ENCODE results near the gene TNFRSF12A.
A peak's percentile ranks its signal among the peaks of the same experiment; 100 is the strongest.

Gene TNFRSF12A

DNA sequence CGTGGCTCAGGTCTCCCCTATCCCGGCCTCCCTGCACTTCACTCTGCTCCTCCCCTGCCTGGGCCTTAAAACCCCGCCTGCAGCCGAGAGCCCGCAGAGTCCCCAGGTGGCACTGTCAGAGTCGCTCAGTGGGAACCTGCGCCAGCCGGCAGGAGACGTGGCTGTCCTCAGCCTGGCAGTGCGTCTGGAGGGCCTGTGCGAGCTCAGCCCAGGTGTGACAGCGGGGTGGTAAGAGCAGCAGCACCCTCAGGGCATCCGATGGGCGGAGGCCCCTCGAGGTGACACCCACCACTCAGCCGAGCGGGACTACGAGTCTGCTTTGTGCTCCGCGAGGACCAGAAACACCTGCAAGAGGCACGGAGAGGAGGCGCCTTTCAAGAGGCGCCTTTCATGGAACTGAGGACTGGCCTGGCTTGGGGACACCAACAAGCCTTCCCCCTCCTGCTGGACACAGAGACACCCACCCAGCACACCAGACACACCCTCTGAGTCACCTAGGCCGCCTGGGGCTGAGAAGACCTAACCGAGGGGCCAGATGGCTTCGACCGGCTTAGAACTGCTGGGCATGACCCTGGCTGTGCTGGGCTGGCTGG lies 7.2 kb upstream of the TNFRSF12A start, which contains the start of gene CLDN9:
CLDN9 (plus strand) TSS at position 96 of the 593 bp plus-strand sequence; CDS start at position 536, 440 bp downstream.
- FAIRE-seq: no peak

DNA sequence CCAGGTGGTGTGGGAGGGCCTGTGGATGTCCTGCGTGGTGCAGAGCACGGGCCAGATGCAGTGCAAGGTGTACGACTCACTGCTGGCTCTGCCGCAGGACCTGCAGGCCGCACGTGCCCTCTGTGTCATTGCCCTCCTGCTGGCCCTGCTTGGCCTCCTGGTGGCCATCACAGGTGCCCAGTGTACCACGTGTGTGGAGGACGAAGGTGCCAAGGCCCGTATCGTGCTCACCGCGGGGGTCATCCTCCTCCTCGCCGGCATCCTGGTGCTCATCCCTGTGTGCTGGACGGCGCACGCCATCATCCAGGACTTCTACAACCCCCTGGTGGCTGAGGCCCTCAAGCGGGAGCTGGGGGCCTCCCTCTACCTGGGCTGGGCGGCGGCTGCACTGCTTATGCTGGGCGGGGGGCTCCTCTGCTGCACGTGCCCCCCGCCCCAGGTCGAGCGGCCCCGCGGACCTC lies 6.6 kb upstream of the TNFRSF12A start:
- FAIRE-seq: no peak

DNA sequence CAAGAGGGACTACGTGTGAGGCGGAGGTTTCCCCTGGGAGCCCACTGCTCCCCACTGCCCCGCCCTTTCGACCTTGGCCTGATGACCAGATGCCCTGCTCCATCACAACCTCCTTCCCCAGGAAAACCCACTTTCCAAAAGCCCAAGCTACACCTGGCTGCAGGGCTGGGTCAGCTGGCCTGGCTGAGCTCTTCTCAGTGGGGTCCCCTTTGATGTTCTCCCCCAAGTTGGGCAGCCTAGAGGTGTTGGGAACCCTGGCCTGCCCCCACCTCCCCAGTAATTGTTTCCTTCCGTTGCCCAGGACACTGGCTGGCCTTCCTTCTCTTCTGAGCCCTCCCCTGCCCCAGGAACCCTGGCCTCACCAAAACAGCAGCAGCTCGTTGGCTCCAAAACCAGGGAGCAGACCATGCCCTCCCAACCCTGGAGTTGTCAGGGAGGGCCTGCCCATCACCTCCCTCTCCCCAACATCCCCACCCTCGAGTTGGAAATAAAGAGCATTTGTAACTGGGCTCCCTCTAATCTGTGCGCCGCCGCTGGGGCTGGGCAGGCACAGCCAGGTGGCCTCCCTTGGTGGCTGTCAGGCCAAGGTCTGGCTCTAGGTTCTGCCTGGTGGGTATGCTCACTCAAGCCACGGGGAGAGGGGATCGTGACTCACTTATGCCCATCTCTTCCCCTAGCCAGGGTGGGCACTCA lies 6.0 kb upstream of the TNFRSF12A start:
- no peak for FAIRE-seq

DNA sequence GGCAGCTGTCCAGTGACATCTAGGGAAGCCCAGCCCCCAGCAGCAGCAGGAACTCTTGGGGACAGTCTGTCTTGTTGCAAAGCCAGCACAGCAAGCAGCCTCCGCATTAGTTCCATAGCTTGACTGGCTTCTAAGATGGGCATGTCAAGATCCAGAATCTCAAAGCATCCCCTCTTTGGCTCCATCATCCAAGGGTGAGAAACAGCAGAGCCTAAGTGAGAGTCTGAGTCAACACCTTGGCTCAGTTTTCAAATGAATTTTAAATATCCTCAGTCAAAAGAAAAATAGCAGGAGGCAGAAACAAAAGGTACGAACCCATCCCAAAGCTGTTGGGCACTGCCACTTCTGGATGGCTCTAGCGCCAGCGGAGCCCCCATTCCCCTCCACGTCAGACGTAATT lies 5.2 kb upstream of the TNFRSF12A start:
- FAIRE-seq: peak; percentile 77

DNA sequence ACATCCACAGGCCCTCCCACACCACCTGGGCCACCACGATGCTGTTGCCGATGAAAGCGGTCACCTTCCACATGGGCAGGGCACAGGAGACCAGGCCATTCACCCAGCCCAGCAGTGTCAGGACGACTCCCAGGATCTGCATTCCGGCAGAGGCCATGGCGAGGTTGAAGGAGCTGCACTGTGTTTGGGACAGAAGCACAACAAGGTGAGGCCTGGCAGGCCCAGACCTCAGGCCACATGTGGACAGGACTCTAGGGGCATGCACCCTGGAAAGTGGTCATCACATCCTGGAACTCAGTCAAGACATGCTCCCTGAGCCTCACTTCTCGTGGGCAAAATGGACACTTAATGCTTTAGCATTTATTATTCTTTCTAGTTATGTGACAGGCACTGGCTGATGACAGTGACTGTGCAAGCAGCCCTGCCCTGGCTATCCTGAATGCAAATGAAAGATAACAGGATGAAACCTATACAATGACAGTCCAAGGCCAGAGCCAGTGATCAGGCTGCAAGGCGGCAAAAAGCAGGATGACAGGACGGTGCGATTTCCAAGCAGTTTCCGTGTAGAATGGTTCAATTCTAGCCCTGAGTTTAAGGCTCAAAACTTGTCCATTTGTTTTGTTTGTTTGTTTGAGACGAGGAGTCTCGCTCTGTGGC lies 4.2 kb upstream of the TNFRSF12A start:
- no peak for FAIRE-seq

DNA sequence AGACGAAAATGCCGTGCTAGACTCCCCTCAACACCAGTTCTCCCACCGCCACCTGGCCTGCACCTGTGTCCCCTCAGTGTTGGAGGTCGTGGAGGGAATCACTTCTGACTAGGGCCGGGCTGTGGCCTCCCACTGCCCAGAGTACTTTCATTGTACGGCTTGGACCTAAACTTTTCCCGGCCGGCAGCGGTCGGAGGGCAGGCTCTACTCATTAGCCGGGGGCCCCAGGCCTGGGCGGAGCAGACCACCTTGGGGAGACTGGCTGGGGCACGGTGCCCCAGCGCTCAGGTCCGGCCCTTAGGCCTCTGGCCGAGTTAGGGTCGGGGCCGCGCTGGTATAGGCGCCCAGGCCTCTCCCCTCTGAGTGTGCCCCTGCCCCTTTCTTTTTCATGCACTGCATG lies 2.8 kb upstream of the TNFRSF12A start:
- no peak for FAIRE-seq

DNA sequence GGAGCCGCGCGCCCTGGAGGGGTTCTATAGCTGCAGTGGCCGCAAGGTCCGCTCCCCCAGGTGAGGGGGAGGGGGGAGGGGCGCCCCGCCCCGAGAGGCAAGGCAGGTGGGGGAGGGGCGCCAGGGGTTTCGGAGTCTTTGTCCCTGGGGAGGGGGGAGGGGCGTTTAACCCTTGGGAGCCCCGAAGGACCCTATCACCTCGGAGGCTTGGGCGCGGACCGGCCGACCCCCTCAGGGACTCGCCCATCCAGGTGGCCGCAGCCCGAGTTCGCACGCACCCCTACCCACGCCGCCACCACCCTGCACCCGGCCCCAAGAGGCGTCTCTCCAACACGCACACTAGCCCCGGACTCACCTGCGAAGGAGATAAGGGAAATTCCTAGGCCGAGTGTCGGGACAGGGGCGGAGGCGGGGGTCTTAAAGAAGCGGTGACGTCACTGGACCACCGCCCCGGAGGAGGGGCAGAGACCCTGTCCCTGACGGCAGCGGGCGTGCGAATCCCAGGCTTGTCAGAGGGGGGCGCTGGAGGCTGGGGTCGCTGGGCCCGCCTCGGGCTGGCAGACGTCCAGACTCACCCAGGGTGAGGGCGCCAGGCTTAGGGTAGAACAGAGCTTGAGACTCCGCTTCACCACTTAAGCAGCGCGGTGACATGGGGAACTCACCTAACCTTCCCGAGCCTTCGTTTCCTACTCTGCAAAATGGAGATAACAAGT lies 2.2 kb upstream of the TNFRSF12A start, which contains the start of gene CLDN6:
CLDN6 (minus strand) TSS at position 390 of the 713 bp plus-strand sequence. CDS start 2,162 bp downstream, outside the sequence.
- FAIRE-seq: no peak

DNA sequence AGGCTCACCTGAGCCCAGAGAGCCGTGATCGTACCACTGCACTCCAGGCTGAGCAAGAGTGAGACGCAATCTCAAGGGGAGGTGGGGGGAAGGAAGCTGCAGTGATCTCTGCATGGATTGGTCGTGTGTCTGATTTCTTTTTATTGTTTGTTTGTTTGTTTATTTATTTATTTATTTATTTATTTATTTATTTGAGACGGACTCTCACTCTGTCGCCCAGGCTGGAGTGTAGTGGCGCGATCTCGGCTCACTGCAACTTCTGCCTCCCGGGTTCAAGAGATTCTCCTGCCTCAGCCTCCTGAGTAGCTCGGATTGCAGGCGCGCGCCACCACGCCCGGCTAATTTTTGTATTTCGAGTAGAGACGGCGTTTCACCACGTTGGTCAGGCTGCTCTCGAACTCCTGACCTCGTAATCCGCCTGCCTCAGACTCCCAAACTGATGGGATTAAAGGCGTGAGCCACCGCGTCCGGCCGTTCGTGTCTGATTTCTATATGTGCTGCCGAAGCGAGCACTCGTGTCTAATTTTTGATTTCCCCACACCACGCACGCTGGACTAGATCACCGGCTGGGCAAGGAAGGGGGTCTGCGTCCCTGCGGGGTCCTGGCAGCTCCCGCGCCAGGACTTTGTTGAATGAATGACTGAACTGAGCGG lies 448 bp upstream of the TNFRSF12A start:
- FAIRE-seq: no peak

DNA sequence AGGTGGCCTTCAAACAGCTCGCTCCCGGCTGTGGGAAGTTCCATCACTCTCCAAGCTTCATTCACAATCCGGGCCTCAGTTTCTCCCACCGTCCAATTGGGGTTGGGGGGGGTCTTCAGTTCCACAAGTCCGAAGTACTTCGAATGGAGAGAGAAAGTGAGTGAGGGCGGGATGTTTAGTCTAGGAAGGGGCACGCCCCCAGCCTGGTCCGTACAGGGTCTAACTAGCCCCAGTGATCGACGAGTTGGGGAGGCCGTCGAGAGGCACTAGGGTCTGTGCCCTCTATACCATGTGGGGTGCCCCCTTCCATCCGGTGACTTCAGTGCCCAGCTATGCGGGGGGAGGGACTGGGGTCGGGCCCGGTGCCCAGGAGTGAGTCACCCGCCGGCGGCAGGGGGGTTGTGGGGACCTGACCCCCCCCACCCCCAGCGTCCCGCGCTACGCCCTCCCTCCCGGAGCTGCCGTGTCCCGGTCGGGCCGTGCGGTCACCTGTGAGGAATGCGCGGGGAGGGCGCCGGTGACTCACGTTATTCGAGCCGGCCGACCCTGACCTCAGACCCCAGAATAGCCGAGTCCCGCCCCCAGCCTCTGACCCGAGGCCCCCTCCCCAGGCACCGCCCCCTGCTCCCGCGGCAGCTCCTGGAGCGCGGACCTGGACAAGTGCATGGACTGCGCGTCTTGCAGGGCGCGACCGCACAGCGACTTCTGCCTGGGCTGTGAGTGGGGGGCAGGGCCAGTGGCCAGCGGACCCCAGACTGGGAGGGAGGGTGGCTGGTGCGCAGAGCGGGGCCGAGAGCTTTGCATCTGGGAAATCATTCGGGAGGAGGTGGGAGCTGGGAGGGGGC lies 658 bp downstream of the TNFRSF12A start:
- no peak for FAIRE-seq

DNA sequence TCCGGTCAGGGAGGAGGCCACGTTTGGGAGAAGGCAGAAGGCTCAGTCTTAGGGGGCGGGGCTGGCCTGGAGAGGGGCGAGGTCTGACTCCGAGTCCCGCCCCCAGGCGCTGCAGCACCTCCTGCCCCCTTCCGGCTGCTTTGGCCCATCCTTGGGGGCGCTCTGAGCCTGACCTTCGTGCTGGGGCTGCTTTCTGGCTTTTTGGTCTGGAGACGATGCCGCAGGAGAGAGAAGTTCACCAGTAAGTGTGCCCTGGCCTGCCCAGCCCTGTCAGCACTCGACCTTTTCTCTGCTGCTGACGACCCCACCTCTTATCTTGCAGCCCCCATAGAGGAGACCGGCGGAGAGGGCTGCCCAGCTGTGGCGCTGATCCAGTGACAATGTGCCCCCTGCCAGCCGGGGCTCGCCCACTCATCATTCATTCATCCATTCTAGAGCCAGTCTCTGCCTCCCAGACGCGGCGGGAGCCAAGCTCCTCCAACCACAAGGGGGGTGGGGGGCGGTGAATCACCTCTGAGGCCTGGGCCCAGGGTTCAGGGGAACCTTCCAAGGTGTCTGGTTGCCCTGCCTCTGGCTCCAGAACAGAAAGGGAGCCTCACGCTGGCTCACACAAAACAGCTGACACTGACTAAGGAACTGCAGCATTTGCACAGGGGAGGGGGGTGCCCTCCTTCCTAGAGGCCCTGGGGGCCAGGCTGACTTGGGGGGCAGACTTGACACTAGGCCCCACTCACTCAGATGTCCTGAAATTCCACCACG lies 1.5 kb downstream of the TNFRSF12A start:
- peak; percentile 94 for FAIRE-seq

DNA sequence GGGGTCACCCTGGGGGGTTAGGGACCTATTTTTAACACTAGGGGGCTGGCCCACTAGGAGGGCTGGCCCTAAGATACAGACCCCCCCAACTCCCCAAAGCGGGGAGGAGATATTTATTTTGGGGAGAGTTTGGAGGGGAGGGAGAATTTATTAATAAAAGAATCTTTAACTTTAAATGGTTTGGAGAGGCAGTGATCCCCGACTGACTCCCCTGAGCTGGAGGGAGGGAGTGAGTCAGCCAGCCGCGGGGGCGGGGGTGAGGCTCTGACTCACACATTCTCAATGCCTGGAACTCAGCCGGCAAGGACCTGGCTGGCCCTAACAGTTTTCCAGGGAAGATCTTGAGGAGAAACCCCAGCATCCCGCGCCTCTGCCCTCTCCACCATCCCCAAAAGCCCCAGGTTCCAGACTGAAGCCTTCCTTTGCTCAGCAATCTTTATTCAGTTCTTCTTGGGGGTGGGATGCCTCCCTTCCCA lies 2.1 kb downstream of the TNFRSF12A start:
- peak; percentile 96 for FAIRE-seq

DNA sequence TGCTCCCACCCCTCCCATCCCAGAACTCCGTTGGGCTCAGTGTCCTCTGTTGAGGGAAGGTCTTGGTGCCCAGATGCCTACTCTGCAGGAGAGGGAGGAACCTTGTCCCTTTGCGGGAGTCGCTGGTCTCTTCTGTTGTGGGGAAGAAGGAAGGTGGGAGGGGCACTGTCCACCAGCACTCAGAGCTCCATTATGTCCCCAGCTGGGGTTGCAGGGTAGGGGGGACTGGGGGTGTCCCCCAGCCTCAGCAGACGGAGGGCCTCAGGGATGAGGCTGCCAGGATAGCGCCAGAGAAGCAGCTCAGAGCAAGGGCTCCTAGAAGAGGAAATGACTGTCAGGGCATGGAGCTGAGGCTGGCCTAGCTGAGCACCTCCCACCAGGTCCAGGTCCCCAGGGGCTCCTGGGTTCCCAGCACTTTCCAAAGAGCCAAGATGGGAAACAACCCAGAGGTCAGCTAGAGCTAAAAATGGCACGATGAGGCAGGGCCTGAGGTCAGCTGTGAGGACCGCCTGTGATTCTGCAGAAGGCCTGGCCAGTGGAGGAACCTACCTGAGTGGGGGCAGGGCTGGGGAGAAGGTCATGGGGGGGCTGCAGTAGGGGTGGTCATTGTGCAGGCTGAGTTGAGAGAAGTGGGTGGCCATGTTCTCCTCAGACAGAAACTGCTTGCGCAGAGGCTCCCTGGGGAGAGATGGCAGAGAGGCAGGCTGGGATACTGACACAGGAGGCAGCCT lies 2.7 kb downstream of the TNFRSF12A start:
- no peak for FAIRE-seq

DNA sequence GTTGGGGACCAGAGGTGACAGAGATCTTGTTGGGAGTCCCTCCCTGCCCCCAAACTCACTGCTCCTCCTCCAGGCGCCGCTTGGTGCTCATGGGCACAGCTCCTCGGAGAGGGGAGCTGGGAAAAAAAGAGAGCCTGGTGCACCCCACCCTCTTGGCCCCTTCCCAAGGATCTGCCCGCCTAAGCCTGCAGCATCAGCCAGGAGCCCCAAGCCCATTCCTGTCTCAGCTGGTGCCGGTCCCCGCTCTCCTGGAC lies 3.2 kb downstream of the TNFRSF12A start:
- FAIRE-seq: no peak

DNA sequence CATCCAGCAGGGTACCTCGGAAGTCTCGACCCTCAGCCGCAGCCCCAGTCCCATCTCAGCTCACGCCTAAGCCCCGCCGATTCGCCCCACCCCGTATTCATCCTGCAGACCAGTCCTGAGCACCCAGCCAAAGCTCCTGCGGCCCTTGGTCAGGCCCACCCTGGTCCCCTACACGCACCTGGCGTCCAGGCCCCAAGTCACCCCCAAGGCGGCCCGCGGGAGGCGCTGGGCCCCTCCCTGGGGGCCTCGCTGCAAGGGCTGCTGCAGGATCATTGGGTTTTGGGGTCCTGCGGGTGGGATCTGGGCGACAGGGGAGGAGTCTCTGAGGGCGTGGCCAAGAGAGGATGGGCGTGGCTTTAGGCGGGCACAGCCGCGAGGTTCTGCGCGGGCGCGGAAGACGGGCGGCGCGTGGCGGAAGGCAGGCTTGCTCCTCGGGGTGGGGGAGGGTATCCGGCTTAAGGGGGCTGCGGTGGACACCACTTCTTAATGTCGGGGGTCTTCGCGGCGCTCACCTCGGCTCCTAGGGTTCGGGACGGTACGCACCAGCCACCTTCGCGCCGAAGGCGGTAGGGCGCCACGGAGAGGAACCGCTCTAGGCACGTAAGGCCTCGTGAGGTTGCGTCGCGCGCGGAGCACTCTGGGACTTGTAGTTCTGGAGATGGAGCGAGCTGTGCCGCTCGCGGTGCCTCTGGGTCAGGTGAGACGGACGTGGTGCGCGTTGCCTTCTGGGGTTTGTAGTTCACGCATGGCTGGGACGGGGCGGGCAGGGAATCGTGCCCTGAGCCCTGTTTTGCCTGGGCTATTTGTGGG lies 3.7 kb downstream of the TNFRSF12A start, which contains the start of the genes HCFC1R1 and THOC6:
HCFC1R1 (minus strand) TSS at position 274 of the 810 bp plus-strand sequence; CDS start at position 273, 1 bp downstream.
THOC6 (plus strand) TSS at position 367 of the 810 bp plus-strand sequence; CDS start at position 659, 292 bp downstream.
- FAIRE-seq: peak; percentile 95

DNA sequence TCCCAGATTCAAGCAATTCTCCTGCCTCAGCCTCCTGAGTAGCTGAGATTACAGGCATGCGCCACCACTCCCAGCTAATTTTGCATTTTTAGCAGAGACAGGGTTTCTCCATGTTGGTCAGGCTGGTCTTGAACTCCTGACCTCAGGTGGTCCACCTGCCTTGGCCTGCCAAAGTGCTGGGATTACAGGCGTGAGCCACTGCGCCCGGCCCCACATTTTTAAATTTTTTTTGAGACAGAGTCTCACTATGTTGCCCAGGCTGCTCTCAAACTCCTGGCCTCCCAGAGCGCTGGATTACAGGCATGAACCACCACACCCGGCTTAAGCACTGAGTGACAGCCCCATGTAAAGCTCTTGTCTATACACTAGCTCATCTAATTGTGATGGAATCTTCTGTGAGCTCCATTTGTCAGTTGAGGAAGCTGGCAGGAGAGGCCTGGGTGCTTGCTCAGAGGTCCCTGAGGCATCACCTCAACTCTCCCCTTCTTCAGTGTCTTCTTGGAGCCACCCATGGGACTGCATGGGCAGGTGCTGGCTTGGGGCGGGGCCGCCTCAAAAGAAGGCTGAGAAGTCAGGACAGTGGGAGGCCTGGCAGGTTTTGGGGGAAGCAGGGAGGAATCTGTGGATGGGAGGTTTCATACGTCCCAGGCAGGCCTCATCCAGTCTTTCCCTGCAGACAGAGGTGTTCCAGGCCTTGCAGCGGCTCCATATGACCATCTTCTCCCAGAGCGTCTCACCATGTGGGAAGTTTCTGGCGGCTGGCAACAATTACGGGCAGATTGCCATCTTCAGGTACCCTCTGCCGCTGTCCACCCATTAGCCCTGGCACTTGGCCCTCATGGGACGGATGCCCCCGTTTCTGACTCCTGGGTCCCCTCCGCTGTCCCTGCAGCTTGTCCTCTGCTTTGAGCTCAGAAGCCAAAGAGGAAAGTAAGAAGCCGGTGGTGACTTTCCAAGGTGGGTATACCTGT lies 5.1 kb downstream of the TNFRSF12A start:
- no peak for FAIRE-seq

DNA sequence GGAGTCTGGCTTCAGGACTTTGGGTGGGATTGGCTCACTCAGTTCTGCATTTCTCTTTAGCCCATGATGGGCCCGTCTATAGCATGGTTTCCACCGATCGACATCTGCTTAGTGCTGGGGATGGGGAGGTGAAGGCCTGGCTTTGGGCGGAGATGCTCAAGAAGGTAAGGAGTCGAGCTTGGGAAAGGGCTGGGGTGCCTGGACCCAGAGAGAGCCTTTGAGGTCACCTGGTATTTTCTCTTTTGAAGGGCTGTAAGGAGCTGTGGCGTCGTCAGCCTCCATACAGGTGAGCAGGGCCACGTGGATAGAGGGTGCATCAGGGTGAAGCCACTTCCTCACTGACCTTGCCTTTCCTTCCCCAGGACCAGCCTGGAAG lies 5.8 kb downstream of the TNFRSF12A start:
- FAIRE-seq: no peak

DNA sequence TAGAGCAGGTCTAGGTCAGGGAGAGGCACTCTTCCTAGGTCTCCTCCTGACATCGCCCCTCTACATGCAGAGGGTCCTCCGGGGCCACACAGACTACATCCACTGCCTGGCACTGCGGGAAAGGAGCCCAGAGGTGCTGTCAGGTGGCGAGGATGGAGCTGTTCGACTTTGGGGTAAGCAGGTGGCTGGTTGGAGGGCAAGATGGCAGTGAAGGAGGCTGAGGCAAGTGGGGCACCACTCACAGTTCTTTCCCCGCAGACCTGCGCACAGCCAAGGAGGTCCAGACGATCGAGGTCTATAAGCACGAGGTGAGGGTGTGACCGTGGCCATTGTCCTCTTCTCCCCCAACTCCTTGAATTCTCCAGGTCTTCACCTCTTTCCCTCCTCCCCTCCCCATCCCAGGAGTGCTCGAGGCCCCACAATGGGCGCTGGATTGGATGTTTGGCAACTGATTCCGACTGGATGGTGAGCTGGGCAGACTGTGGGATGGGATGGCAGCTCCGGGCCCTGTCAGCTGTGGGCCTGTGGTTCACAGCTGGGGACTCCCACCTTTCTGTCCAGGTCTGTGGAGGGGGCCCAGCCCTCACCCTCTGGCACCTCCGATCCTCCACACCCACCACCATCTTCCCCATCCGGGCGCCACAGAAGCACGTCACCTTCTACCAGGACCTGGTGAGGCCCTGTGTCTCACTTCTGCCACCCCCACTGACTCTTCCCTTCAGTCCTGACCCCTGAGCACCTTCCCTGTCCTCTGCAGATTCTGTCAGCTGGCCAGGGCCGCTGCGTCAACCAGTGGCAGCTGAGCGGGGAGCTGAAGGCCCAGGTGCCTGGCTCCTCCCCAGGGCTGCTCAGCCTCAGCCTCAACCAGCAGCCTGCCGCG lies 6.7 kb downstream of the TNFRSF12A start:
- FAIRE-seq: no peak

All from G401.6 (cell line).